Measurements from ENCODE around the gene LDHAL6A.

The LDHAL6A gene

GRCh38 chr11:18490736-18491485 lies 35.3 kb downstream of the LDHAL6A start:
- DNase-seq (ENCODE audit: low spot score), result no peak

GRCh38 chr11:18491924-18492323 lies 36.3 kb downstream of the LDHAL6A start:
- DNase-seq (ENCODE audit: low spot score), result no peak

- no peak for DNase-seq (ENCODE audit: low spot score)
Measured at GRCh38 chr11:18492888-18493287, 37.2 kb downstream of the LDHAL6A start.

- DNase-seq (ENCODE audit: low spot score), result no peak
Measured at GRCh38 chr11:18493310-18493709, 37.7 kb downstream of the LDHAL6A start.

GRCh38 chr11:18495271-18495670 lies 39.6 kb downstream of the LDHAL6A start:
- DNase-seq (ENCODE audit: low spot score), result no peak

- no peak for DNase-seq (ENCODE audit: low spot score)
Measured at GRCh38 chr11:18495703-18496102, 40.0 kb downstream of the LDHAL6A start.

GRCh38 chr11:18498039-18498438 lies 42.4 kb downstream of the LDHAL6A start:
- DNase-seq (ENCODE audit: low spot score), result no peak

- no peak for DNase-seq (ENCODE audit: low spot score)
Measured at GRCh38 chr11:18501629-18502028, 46.0 kb downstream of the LDHAL6A start.

GRCh38 chr11:18502352-18502751 lies 46.7 kb downstream of the LDHAL6A start:
- no peak for DNase-seq (ENCODE audit: low spot score)

GRCh38 chr11:18521122-18521521 lies 65.5 kb downstream of the LDHAL6A start:
- no peak for DNase-seq (ENCODE audit: low spot score)

- no peak for DNase-seq (ENCODE audit: low spot score)
Measured at GRCh38 chr11:18522388-18522787, 66.7 kb downstream of the LDHAL6A start.

- DNase-seq (ENCODE audit: low spot score), result no peak
Measured at GRCh38 chr11:18523084-18523483, 67.4 kb downstream of the LDHAL6A start.

- DNase-seq (ENCODE audit: low spot score), result no peak
Measured at GRCh38 chr11:18524248-18524647, 68.6 kb downstream of the LDHAL6A start.

GRCh38 chr11:18526130-18526520 lies 70.5 kb downstream of the LDHAL6A start:
- no peak for DNase-seq (ENCODE audit: low spot score)

- peak; percentile 95 for DNase-seq (ENCODE audit: low spot score)
Measured at GRCh38 chr11:18526521-18527296, 71.1 kb downstream of the LDHAL6A start, which contains the start of gene TSG101. TSG101 (minus strand) TSS chr11:18526942; CDS start chr11:18526816, 126 bp downstream.

- DNase-seq (ENCODE audit: low spot score), result no peak
Measured at GRCh38 chr11:18527512-18527911, 71.9 kb downstream of the LDHAL6A start.
